CD4-positive, alpha-beta T cell treated with Interleukin-6 for 4 hours (primary cell): ENCODE measurements around the gene PPP1R16B.
"Not testable (repeated sequence)": the region's sequence is repeated elsewhere in the genome, so short reads cannot be mapped to it uniquely, and the experiment has no call there.

ENCODE experiments used
- DNase-seq: peaks from one replicate; pipeline ENCODE4 v3.0.0-alpha.2; 2020; ENCODE audit warnings: mixed read lengths

The PPP1R16B gene

DNA sequence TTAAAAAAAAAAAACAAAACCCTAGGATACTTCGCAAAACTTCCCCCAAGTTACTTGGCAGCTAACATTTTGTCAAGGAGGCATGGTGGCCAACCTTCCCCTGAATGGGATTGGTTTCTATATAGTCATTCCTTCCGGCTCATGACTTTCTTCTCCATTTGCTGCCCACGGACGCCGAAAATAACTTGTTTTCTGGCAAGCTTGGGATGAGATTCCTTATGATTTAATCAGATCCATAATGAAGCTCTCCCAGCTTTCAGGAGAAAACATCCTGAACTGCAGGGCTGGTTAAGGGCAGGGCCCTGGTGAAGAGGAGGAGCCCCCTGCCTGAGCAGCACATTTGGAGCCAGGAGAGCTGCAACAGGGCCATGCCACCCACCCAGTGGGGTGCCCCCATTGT, 49.9 kb downstream of the PPP1R16B start:
- DNase-seq = no peak

DNA sequence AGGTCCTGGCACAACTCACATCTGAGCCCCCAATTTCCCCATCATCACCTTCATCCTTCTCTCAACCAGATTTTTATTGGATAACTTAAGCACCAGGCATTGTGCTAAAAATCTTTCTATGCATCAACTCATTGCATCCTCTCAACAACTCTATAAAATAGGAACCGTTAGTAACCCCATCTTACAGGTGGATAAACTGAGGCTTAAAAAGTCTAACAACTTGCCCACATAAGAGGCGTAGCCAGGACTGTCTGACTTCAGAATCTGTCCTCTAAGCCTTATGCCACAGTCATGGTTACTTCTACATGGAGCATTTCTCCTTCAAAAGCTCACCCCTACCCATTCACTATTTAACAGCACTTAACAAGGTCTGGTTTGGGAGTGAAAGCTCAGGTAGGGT, 51.1 kb downstream of the PPP1R16B start:
- DNase-seq = no peak

DNA sequence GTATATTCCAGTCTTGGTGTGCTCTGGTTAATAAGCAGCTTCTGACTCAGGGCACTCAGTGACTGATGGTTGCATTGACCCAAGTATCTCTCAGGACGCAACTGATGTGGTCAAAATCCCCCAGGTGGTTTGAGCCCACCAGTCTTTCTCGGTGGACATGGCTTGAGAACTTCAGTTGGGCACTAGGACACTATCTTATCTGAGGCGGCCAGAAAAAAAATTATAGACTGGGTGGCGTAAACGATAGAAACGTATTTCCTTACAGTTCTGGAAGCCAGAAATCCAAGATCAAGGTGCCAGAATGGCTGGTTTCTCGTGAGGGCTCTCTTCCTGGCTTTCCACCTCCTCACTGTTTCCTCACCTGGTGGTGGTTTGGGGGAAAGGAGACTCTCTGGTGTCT, 52.2 kb downstream of the PPP1R16B start:
- no peak for DNase-seq

DNA sequence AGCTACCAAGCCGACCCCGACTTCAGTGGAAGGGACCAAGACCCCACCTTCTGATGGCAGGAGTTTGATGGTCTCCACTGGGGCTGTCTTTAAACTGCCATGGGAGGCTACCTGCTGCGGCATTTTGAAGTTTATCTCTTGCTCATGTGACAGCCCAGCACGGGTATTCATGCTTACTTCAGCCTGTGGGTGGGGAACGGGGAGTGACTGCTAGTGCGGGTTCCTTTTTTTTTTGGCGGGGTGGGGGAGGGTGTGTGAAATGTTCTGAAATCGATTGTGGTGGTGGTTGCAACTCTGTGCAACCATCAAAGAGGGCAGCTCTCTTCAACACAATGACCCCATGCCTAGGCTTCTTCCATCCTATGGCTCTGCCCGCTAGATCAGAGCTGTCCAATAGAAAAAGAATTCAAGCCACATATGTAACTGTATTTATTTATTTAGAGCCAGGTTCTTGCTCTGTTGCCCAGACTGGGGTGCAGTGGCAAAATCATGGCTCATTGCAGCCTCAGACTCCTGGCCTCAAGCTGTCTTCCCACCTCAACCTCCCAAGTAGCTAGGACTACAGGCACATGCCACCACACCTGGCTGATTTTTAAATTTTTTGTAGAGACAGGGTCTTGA, 53.7 kb downstream of the PPP1R16B start:
- peak; percentile 51 for DNase-seq

DNA sequence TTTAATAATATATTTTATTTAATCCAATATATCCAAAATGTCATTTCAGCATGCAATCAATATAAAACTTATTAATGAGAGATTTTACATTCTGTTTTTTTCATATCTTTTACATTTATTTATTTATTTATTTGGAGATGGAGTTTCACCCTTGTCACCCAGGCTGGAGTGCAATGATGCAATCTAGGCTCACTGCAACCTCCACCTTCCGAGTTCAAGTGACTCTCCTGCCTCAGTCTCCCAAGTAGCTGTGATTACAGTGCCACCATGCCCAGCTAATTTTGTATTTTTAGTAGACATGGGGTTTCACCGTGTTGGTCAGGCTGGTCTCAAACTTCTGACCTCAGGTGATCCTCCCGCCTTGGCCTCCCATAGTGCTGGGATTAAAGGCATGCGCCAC, 54.4 kb downstream of the PPP1R16B start:
- not testable (repeated sequence) for DNase-seq

DNA sequence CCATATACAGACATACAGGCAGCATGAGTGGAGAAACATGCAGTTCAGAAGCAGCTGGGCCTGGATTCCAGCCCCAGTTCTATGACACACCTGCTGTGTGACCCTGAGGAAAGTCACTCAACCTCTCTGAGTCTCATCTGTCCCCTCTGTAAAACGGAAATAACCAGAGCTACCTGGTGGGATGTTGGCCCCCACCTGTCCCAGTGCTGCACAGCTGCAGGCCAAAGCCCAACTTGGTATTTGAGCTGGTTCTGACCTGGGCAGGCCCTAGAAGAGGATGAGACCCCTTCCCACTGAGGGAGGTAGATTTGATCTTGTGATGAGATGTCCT, 55.5 kb downstream of the PPP1R16B start:
- DNase-seq = no peak

DNA sequence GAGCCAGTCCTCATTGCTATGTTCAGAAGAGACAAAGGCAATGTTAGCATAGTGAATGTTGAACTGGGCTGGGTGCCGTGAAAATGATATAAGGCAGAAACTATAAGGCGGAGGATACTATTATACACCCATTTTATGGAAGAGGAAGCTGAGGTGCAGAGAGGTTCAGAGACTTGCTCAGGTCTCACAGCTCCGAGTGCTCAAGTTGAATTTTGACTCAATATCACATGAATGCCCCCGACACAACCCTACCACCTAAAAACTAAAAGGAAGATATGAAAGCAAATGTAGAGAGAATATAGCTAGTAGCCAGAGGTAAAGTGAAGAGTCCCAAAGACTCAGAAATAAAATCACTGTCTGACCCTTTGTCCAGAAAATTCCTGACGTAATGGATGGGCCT, 56.7 kb downstream of the PPP1R16B start:
- no peak for DNase-seq

DNA sequence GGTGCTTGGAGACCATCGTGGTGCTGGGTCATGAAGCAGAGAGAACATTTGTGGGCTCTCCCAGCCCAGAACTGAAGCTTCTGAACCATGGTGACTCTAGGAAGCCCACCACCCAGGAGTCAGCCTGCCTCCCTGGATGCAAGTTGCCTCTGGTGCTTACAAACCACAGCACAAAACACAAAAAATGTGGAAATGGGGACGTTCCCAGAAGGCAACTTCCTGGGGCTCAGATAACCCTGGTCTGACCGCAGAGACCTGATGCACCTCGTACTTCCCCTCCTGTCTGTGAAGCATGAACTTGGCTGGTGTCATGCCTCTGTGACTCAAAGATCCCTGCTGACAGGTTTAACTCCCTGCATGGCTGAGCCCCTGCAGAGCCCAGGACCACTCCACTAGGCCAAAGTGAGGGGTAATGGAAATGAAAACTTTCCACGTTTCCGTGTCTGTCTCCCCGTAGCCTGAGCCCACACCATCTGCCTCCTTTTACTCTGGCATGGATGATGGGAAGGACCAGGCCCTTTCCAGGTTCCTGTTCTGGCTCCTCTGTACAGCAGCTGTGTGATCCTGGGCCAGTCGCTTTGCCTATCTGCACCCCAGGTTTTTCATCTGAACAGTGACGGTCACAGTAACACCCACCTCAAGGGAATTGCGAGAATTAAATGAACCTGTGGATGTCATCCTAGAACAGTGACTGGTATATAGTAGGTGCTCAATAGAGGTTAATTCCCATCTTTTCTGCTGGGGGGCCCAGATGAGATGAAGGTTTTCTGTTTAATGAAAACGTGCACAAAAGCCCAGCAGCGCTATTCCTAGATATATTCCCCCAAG, 57.7 kb downstream of the PPP1R16B start:
- peak; percentile 55 for DNase-seq

DNA sequence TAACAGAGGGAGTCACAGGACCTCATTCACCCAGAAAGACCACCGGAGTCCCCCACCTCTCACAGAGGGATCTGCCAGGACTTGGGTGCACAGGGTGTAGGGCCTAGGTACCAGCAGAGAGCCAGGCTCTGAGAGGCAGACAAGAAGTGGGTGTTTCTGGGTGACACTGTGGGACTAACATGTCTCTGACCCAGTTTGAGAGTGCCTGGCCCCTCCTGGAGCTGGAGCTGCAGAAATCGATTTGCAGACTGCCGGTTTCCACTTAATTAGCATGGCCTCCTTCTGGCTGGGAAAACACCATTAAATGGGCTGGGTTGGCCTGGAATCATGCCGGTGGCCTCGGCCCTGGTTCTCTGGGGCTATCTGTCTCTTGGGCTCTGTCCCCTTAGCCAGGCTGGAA, 59.2 kb downstream of the PPP1R16B start:
- DNase-seq = no peak

DNA sequence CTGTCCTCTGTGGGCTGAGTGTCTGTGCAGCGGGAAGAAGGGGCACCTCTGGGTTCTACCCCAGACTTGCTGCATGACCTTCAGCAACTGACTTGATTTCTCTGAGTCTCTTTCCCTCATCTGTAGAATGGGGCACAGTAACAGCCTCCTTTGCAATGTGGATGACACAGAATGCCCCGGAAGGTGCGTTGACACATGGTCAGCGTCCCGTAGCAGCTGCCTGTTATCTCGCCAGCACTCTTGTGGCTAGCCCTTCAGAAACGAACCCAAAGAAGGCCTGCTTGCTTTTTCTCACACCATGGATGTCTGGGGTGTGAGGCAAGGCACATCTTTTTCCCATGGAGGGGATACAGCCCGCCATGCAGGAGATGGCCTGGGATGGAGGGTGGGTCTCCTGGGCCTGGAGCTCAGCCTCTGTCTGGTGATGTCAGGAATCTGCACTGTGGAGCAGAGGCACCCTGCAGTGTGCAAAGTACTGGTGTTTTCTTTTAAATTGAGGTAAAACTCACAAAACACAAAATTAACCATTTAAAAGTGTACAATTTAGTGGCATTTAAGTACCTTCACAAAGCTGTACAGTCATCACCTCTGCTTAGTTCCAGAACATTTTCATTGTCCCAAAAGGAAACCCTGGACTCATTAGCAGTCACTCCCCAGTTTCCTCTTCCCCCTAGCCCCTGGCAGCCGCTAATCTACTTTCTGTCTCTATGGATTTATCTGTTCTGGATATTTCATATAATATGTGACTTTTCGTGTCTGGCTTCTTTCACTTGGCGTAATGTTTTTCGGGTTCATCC, 61.0 kb downstream of the PPP1R16B start:
- no peak for DNase-seq

DNA sequence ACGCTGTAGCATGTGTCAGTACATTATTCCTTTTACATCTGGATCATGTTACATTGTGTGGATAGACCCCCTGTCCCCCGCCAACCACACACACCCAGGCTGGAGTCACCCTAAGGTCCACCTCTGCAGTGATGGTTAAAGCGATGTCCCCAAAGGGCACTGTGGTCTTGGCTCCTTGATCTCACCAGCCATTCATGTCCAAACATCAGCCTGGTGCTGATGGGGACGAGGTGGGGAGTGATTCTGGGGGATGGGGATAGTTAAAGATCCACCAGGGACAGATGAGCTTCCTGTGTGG, 61.5 kb downstream of the PPP1R16B start:
- DNase-seq = no peak

DNA sequence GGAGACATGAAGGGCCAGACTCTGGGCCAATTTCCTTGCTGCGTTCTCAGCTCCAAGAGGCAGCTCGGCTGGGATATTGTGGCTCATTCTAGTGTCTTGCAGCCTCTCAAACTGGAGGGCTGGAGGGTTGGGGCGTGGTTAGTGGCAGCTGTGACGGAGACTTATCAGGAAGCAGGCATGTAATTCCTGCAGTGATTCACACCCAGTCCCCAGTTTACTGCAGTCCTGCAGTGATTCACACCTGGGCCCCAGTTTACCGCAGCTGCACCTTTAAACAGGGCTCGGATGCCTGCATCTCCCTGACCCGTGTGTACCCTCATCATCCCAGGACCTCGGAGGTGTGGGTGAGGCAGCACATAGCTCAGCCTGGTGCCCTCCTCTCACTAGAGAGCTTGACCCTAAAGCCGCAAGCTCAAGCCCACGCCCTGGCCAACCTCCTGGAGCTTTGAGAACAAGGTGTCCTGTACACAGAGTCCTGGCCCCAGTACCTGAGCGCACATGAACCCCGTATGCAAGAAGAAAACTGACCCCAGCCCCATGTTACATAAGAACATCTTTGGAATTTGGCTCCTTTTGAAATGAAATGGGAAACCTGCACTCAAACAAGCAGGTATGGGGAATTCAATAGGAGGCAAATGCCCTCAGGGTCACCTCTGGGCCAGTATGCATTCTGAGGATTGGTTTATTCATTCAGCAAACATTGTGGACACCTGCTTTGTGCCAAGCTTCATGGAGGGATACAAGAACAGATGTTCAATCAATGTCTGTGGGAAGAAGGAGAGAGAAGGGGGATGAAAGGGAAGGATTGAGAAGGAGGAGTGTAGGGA, 65.4 kb downstream of the PPP1R16B start:
- peak; percentile 72 for DNase-seq

DNA sequence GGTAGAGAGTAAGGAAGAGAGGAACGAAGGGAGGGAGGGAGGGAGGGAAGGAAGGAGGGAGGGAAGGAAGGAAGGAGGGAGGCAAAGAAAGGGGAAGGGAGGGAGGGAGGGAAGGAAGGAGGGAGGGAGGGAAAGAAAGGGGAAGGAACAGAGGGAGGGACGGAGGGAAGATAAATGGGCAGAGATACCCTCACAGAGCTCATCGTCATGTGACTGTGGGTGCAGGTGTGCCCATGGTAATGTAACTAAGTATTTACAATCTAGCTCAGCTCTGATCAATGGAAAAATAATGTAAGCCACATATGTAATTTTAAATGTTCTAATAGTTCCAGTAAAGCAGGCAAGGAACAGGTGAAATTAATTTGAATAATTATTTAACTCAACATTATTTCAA, 66.1 kb downstream of the PPP1R16B start:
- DNase-seq = no peak

DNA sequence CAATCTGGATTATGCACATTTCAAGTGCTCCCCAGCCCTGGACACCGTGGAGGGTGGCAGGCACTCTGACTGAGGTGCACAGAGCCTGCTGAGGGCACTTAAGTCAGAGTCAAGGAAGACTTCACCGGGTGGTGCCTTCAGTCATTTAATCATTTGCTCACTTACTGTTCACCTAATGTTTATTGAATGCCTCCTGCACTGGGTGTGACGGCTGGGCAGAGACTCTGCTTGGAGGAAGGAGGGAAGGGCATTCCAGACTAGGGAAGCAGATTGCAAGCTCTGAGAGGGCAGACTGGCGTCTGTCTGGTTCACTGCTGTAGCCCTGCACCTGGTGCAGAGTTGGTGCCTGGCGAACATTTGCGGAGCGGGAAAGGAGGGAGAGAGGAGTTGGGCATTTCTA, 66.5 kb downstream of the PPP1R16B start:
- DNase-seq = no peak

DNA sequence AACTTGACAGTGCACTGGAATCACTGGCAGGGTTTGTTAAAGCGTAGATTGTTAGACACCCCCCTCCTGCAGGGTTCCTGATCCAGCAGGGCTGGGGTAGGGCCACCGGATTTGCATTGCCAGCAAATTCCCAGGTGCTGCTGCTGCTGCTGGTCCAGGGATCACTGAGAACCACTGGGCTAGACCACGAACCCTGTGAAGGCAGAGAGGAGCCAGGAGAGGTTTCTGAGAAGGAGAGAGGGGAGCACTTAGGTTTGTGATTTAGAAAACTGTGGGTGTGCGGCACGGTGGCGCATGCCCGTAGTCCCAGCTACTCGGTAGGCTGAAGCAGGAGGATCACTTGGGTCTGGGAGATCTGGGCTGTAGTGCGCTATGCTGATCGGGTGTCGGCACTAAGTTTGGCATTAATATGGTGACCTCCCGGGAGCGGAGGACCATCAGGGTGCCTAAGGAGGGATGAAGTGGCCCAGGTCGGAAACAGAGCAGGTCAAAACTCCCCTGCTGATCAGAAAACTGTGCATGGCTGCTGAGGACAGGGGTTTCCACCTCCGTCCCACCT, 67.1 kb downstream of the PPP1R16B start:
- DNase-seq = no peak

DNA sequence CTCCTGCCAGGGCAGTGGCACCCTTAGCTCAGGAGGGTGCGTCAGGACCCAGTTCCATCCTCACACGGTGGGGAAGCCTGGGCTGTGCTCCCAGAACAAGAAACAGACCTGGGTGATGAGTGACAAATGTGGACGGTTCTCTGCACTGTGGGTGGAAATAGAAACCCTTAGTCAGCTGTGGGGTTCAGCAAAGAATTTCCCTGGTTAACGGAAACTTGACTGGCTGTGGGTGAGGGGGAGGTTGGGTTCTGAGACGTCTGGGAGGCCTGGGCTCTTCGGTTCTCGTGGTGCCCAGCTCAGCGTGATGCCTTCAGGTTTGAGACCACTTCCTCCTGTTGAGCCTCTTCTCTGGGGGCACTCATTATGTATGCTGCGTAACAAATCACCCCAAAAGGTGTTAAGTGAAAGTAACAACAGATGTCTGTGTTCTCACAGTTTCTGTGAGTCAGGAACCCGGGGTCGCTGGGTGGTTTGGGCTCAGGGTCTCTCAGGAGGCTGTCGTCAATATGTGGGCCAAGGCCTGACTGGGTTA, 67.6 kb downstream of the PPP1R16B start:
- DNase-seq = peak; percentile 77

DNA sequence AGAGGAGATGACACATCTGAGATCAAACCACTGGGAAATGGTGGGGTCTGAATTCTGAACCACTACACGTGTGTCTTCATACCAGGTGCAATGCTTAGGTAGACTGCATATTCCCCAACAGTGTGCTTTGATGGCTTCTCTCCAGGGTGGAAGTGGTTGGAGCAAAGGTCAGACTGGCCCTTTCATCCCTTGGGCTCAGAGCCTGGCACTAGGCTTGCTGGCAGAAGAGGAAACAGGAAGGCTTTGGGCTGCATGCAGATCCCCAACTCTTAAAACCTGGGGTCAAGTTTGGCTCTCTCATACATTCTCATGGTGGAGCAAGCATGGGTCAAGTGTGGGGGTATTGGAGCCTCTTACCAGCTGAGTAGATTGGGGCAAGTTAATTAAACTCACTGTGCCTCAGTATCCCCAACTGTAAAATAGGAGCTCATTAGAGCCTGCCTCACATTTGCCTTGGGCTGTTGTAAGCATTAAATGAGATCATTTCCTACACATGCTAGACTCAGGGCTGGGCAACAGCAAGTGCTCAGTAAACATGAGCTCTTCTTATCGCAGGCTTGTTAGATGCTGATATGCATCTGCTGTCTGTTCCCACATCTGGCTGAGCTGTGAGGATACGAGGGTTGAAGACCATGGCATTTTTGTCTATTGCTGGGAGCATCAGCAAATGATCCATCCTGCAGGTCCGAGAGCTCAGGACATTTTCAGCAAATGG, 69.1 kb downstream of the PPP1R16B start:
- peak; percentile 51 for DNase-seq

DNA sequence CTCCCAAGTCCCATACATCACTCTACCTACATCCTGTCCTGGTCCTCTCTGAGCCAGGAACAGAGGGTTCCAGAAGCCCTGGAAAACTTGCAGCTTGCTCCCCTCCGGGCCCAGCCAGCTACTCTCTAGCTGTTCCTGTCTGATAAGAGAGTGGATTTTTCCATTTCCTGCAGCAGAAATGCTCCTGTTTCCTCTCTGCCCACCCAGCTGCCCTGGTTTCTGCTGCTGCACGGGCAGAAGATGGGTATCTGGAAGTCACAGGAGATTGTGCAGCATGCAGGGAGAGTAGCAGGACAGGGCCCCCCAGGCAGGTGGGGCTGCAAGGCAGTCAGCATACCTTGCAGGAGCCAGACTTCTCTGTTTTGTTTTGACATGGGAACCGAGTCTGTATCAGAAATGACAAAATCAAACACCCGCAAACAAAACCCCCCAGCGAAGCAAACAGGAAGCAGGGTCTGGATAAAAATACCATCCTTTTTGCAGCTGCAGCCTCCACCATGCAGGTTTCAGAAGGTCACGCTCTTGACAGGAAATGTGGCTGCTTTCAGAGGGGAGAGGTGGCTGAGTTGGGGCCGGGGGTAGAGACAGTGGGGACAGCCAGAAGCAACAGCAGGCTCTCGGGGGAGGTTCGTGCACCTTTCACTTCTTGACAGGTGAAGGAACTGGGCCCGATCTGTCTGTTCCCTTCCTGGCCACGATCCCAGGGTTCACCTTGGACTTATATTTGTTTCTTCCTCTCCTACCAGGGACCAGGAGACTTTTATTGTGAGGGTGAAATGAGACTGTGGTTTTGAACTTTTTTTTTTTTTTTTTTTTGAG, 69.9 kb downstream of the PPP1R16B start:
- peak; percentile 79 for DNase-seq

DNA sequence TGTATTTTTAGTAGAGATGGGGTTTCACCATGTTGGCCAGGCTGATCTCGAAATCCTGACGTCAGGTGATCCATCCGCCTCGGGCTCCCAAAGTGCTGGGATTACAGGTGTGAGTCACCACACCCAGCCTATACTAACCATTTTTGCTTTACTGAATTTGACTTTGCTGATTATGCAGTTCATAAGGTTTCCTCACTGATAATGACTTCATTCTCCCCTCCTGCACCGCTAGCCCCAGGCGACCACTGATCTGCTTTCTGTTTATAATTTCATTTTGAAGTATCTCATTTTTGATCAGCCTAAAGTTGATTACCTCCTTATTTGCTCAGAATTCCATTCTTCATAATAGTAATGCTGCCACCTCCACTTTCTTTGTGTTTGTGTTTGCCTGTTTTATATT, 72.0 kb downstream of the PPP1R16B start:
- DNase-seq = no peak

DNA sequence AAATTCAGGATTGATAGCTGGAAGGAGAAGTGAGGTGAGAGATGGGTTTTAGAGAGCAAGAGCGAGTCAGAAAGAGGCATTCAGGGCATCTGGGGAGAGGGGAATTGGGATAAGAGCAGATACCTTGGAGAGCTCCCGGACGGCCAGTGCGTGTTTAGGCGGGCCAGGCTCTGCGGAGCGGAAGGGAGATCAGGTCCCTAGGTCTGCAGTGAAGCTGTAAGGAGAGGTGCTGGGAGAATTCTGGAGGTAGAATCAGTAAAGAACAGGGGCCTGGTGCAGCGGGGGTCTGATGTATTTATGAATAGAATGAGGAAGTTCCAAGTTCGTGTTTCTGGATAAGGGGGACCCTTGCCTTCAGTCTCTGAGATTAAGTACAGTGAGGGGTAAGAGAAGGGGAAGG, 73.4 kb downstream of the PPP1R16B start:
- DNase-seq = no peak
